Sigmoid colon (tissue), 7 donors: ENCODE data around the gene THAP10. TPM values are rescaled to one million over a fixed set of nuclear protein-coding genes. Genes with fewer than 3 reads are reported as not detected.

Experiments
- DNase-seq: peaks from one replicate; pipeline ENCODE4 v3.0.0-alpha.2; 2019
- H3K27ac ChIP-seq, 4 donors: fragments of 200-600 bp; sonication (generic); one replicate each; pipeline ENCODE4 v1.5.1; 2016 to 2019; ENCODE audit warnings: mild to moderate bottlenecking in 1 of 4
- H3K27me3 ChIP-seq, 3 donors: fragments of 200-600 bp; sonication (generic); one replicate each; pipeline ENCODE4 v1.5.1; 2019; ENCODE audit warnings: mild to moderate bottlenecking in 1 of 3
- H3K36me3 ChIP-seq, 4 donors: fragments of 200-600 bp; sonication (generic); one replicate each; pipeline ENCODE4 v1.5.1; 2016 to 2019
- H3K4me1 ChIP-seq, 4 donors: fragments of 200-600 bp; sonication (generic); one replicate each; pipeline ENCODE4 v1.5.1; 2017 to 2019
- H3K4me3 ChIP-seq, 4 donors: fragments of 200-600 bp; sonication (generic); one replicate each; pipeline ENCODE4 v1.5.1; 2017 to 2019; ENCODE audit warnings: mild to moderate bottlenecking in 2 of 4, moderate library complexity in 1 of 4
- H3K9me3 ChIP-seq, 4 donors: fragments of 200-600 bp in 3 of 4; sonication (generic) in 3 of 4; one replicate each; pipeline versions ENCODE4 v1.5.1 to v1.6.1; 2013 to 2019
- CTCF ChIP-seq, 4 experiments: fragments of 450-650 bp in 3 of 4; fragments of 200-600 bp in 1 of 4; IDR thresholded peaks; one replicate each; pipeline ENCODE4 v1.5.1; 2016 to 2019; ENCODE audit warnings: antibody characterized with exemption in 4 of 4, mild to moderate bottlenecking in 3 of 4, moderate library complexity in 2 of 4
- EP300 ChIP-seq, 4 donors: sonication (generic); formaldehyde crosslinking; IDR thresholded peaks; one replicate each; pipeline ENCODE4 v1.6.1; 2017; ENCODE audit warnings: antibody characterized with exemption in 4 of 4
- POLR2A ChIP-seq, 2 donors: fragments of 450-650 bp; IDR thresholded peaks; one replicate each; pipeline ENCODE4 v1.6.1; 2016; ENCODE audit warnings: antibody characterized with exemption in 2 of 2, mild to moderate bottlenecking in 2 of 2, moderate library complexity in 2 of 2
- POLR2AphosphoS5 ChIP-seq, 4 donors: sonication (generic); formaldehyde crosslinking; IDR thresholded peaks; one replicate each; pipeline ENCODE4 v1.6.1; 2017; ENCODE audit warnings: antibody characterized with exemption in 4 of 4
- WGBS, 2 donors: extraction: QIAGEN DNeasy Blood & Tissue Kit; methylation state at CpG; one replicate each; pipeline ENCODE4 v1.1.7; 2013; 5-methylcytosine and 5-hydroxymethylcytosine counted together
- intact Hi-C: fragments of 100-400 bp; cut with DNase I; formaldehyde crosslinking; loops from one replicate; pipeline ENCODE4 v1.15.1; 2023
- polyA plus RNA-seq, 3 donors: library from polyadenylated mRNA; stranded (reverse); fragments of 200-250 nt; gene quantifications; one replicate each; pipeline ENCODE4 v1.2.3, GENCODE V29; 2013
- total RNA-seq, 4 donors: library from RNA; depleted of rRNA; stranded (reverse); fragments of >200 nt; gene quantifications; one replicate each; pipeline ENCODE4 v1.1.0, GENCODE V29; 2016
- donor health status: healthy with polysubstance abuse.
- donor health status: Bipolar disorder and iron deficiency.
- donor health status: healthy.

Gene THAP10
- total and polyA plus RNA-seq, 7 donors: 1.1 to 3.6 (median 2.5) TPM

GRCh38 chr15:70856884-70857561 lies 35.2 kb downstream of the THAP10 start:
- TF ChIP-seq POLR2A (IDR thresholded peaks at IDR 0.05): no peak
- TF ChIP-seq POLR2AphosphoS5 (IDR thresholded peaks at IDR 0.05): peak in 3 of 4 donors; percentile 35 to 64 (median 52)
- no peak for TF ChIP-seq EP300 (IDR thresholded peaks at IDR 0.05)
- no peak for TF ChIP-seq CTCF (IDR thresholded peaks at IDR 0.05)
- H3K9me3 ChIP-seq: no peaks in the 10 kb centered on the region
- H3K4me3 ChIP-seq: no peak overlapping the region
- H3K36me3 ChIP-seq: no peaks in the 10 kb centered on the region
- WGBS, 2 donors: 67 to 70% methylated on average over 5 of the region's 5 CpGs
- DNase-seq: peak; percentile 91
- peak overlapping the region; percentile 47 to 90 (median 59) for H3K27ac ChIP-seq
- intact Hi-C loops: no loop called here
- H3K27me3 ChIP-seq: no peaks in the 10 kb centered on the region
- H3K4me1 ChIP-seq: peaks cover 0 to 34% (median 23%) of the 10 kb centered on the region in 4 donors

GRCh38 chr15:70856177-70856883 lies 35.9 kb downstream of the THAP10 start:
- H3K27ac ChIP-seq: peak overlapping the region; percentile 23 to 90 (median 59)
- H3K9me3 ChIP-seq: no peaks in the 10 kb centered on the region
- TF ChIP-seq POLR2AphosphoS5 (IDR thresholded peaks at IDR 0.05) (no peak), POLR2A (IDR thresholded peaks at IDR 0.05) (no peak)
- WGBS, 2 donors: 74 to 79% methylated on average over 7 of the region's 7 CpGs
- H3K4me3 ChIP-seq: no peak overlapping the region
- intact Hi-C loops: no loop called here
- H3K4me1 ChIP-seq: peaks cover 0 to 34% (median 23%) of the 10 kb centered on the region in 4 donors
- no peaks in the 10 kb centered on the region for H3K27me3 ChIP-seq
- DNase-seq: no peak
- peaks cover 0 to 1% (median 0%) of the 10 kb centered on the region in 4 donors for H3K36me3 ChIP-seq

GRCh38 chr15:70855764-70856163 lies 36.5 kb downstream of the THAP10 start:
- no peak for DNase-seq
- no peaks in the 10 kb centered on the region for H3K9me3 ChIP-seq
- H3K36me3 ChIP-seq: peaks cover 0 to 7% (median 0%) of the 10 kb centered on the region in 4 donors
- intact Hi-C loops: no loop called here
- H3K27ac ChIP-seq: peak overlapping the region in 2 of 4 donors; percentile 89 to 90
- 77 to 79% methylated on average over 2 of the region's 2 CpGs for WGBS, 2 donors
- peaks cover 0 to 34% (median 23%) of the 10 kb centered on the region in 4 donors for H3K4me1 ChIP-seq
- H3K27me3 ChIP-seq: no peaks in the 10 kb centered on the region
- H3K4me3 ChIP-seq: no peak overlapping the region
- TF ChIP-seq POLR2A (IDR thresholded peaks at IDR 0.05) (no peak), CTCF (IDR thresholded peaks at IDR 0.05) (no peak), EP300 (IDR thresholded peaks at IDR 0.05) (no peak), POLR2AphosphoS5 (IDR thresholded peaks at IDR 0.05) (no peak)

- Histone ChIP-seq H3K4me3 (peak overlapping the region; percentile 68 to 87 (median 80)), H3K4me1 (peaks cover 0 to 34% (median 23%) of the 10 kb centered on the region in 4 donors), H3K9me3 (no peaks in the 10 kb centered on the region), H3K36me3 (peaks cover 0 to 8% (median 0%) of the 10 kb centered on the region in 4 donors), H3K27me3 (no peaks in the 10 kb centered on the region), H3K27ac (peak overlapping the region; percentile 79 to 90 (median 88))
- no peak for DNase-seq
- intact Hi-C loops: loop anchor here (5.0 kb wide), 1 partner anchor 38 kb away; the partner anchor contains the start of genes LRRC49 and THAP10
- WGBS, 2 donors: 32 to 52% methylated on average over 4 of the region's 4 CpGs
- TF ChIP-seq POLR2AphosphoS5 (IDR thresholded peaks at IDR 0.05): no peak
- TF ChIP-seq EP300 (IDR thresholded peaks at IDR 0.05): no peak
- no peak for TF ChIP-seq CTCF (IDR thresholded peaks at IDR 0.05)
- TF ChIP-seq POLR2A (IDR thresholded peaks at IDR 0.05): no peak
Measured at GRCh38 chr15:70854666-70854976, 37.6 kb downstream of the THAP10 start.
